ENCODE measurements around the gene NAPB.

DNA sequence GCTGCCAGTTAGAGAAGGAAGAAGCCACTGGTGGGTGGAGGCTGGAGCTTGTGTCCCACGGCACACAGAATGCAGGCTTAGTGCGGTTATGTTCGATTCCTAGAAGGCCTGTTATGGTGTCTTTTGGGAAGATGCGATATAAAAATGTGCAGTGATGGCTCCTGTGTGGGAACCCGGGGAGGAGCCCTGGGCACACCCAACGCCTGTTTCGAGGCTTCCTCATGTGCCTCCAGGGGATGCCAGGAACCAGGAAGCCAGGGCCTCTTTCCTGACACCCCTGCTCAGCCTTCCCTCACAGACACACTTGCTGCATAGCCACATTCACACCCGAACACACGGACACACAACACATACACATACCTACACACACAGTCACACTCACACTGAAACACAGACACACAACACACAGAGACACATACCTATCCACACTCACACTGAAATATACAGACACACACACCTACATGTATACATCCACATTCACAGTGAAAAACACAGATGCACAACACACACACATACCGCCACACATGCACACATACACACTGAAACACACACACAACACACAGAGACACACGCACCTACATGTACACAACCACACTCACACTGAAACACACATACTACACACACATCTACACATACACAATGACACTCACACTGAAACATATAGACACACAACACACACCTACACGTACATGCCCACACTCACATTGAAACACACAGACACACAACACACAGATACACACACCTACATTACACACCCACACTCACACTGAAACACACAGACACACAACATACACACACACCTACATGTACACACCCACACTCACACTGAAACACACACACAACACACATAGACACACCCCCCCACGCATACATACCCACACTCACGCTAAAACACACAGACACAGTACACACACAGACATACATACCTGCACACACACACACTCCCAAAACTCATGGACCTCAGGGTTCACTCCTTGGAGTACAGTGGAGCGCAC lies 32.6 kb upstream of the NAPB start:
- no peak for TF ChIP-seq POLR2A (IDR thresholded peaks at IDR 0.05; ENCODE audit: low read depth, low read length)
- TF ChIP-seq POLR2AphosphoS5 (IDR thresholded peaks at IDR 0.05; ENCODE audit: low read depth, low read length): no peak
